ENCODE measurements around the gene POFUT2.

The POFUT2 gene

GRCh38 chr21:45287438-45288391, at the start of gene POFUT2:
POFUT2 (minus strand) TSS chr21:45287895; CDS start chr21:45287871, 24 bp downstream.
- peak; percentile 100 for DNase-seq

DNA sequence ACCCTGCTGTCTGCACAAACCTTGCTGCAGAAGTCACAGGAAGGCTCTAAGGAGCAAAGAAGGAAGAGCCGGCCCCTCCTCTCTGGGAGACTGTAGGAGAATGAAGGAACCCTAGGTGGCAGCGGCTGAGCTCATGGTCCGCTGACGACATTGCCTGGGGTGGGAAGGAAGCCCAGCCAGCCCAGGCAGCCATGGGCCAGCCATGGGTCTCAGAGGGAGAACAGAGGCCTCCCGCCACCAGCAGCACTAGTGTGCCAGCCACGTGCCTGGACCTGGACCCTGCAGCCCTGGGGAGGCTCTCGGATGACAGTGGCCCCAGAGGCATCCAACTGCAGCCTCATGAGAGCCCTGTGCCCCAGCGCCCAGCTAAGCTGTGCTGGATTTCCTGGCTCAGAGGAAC, 49.2 kb upstream of the POFUT2 start:
- no peak for DNase-seq

DNA sequence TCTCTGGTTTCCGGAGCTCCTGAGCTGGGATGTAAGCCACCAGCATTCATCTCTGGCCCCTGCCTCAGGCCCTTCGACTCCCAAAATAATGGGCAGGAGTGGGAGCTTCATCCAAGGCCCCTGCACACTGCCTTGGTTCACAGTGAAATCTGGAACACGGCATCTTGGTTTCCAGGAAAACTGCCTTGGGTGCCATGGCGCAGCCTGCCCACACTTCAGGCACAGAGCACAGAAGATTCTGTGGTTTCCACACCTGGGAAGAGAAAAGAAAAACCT, 48.8 kb upstream of the POFUT2 start:
- no peak for DNase-seq

DNA sequence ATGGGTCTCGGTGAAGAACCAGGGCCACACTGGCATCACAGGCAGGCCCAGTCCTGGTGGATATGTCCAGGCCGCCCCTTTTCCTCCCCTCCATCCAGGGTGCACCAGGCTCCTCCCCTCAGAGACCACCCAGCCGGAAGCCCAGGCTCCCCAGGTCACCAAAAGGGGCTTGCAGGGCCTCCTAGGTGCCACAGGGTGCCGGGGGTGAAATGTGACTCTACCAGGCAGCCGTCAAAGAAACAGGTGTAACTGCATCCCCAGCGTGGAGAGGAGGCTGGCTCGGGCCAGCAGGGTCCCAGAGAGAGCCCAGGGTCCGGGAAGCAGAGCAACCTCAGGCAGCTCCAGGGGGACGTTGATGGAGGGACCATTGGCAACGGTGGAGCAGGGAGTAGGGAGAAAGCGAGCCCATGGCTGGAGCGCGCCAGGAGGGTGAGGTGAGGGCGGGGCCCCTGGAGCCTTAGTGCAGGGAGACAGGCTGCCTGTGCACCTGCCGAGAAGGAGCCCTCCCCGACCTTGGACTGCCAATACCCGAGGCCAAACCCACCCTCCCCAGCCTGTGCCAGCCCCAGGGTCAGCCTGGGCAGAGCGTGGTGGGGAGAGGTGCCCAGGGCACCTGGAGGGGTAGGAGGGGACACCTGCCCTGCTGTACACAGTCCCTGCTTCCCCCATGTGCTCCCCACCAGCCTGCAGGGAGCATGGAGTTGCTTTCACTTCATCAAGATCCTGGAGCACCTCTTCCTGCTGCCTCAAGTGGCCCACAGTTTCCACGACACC, 48.3 kb upstream of the POFUT2 start:
- DNase-seq: no peak

DNA sequence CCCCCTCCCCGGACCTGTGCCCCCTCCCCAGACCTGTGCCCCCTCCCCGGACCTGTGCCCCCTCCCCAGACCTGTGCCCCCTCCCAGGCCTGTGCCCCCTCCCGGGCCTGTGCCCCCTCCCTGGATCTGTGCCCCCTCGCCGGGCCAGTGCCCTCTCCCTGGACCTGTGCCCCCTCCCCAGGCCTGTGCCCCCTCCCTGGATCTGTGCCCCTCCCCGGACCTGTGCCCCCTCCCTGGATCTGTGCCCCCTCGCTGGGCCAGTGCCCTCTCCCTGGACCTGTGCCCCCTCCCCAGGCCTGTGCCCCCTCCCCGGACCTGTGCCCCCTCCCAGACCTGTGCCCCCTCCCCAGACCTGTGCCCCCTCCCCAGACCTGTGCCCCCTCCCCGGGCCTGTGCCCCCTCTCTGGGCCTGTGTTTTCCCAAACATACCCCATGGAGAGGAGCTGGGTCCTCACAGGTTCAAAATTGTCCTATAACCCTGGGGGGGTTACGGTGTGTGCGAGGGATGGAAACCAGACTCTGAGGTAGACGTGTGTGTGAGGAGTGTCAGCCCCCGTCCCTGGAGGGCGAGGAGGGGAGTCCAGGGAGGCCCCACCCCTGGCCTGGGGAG, 47.6 kb upstream of the POFUT2 start:
- no peak for DNase-seq

- DNase-seq: no peak
Measured at GRCh38 chr21:45334591-45335081, 46.9 kb upstream of the POFUT2 start.

DNA sequence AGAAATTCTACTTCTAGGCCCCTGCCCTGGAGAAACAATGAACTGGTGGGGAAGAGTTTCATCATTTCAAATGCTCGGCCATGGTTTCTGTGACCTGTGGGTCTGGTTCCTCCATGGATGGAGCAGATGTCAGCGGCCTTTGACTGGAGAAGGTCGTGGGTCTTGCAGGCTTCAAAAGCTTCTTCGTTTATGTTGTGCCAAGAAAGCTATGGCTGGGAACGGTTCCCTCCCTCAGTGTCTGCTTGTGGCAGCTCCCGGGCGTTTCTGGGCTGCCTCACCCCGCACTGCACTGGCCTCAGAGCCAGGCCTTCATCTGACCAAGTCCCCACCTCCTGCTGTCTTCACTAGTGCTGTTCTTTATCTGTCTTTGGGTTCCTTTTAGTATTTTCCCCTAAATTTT, 46.4 kb upstream of the POFUT2 start:
- no peak for DNase-seq

DNA sequence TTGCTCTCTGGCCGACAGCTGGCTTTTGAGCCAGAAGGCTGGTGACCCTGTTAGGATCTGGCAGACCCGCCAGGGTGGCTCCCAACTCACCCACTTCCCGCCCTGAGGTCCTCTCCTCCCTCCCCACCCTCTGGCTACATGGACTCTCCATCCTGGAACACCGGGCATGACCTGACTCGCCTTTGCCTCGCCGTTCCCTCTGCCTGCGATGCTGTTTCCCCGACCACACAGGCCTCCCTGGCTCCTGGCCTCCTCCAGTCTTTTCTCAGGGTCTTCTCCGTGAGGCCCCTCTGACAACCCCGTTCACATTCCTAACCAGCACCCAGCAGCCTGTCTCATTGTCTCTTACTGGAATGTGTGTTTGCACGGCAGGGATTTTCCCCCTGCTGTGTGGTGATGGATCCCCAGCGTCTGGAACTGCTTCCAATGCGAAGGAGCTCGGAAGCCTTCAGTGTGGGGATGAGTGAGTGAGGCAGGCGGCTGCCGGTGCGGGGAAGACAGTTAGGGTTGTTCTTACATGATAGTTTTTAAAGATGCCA, 46.0 kb upstream of the POFUT2 start:
- DNase-seq: no peak

DNA sequence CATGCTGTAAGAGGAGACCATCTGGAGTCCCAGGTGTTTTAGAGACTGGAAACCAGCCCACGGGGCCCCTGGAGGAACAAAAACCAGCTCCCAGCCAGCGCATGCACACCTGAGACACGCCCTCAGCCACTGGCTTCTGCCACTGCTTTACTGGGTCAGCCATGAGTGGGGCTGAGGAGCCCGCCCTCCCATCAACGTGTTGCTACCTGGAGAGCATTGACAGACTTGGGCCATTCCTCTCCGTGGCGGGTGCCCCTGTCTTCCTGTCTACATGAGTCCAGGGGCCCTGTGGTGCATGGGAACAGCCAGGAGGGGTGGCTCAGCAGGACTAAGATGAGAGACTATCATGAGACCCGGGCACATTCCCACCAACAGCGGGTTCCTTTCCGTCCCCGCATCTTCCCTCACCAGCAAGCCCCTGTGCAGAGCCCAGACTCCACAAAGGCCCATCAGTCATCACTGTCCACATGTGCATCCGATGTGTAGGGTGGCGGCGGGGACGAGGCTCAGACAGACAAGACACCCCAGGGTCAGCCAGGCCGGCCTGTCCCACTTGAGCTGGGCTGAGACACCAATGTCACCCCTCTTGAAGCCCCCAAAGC, 45.4 kb upstream of the POFUT2 start:
- no peak for DNase-seq

DNA sequence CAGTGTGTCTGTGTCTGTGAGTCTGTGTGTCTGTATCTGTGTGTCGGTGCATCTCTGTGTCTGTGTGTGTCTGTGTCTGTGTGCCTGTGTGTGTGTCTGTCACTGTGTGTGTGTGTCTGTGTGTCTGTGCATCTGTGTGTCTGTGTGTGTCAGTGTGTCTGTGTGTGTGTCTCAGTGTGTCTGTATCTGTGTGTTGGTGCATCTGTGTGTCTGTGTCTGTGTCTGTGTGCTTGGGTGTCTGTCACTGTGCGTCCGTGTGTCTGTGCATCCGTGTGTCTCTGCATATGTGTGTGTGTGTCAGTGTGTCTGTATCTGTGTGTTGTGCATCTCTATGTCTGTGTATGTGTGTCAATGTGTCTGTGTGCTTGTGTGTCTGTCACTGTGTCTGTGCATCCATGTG, 44.7 kb upstream of the POFUT2 start:
- DNase-seq: no peak

DNA sequence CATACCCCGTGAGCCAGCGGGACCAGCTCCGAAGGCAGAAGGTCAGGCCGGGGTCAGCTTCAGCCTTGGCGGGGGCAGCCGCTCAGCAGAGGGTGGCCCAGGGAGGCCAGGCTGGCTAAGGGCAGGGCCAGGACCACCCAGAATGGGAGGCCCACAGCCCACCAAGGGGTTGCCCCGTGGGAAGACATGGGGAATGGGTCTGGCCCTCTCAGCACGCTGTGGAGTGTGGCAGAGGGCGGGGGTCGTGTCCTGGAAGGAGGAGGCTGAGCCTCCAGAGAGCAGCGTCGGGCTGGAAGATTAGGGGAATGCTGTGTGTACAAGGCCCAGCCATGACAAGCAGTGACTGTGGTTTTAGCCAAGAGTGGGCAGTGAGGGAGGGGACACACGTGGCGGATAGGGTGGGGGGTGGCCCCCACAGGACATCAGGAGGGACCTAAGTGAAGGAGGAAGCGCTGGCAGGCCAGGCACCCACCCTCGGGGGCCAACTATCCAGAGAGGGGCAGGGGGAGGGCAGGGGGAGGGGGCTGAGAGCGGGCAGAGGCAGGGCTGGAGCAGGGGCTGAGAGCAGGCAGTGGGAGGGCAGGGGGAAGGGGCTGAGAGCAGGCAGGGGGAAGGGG, 43.9 kb upstream of the POFUT2 start:
- no peak for DNase-seq

- no peak for DNase-seq
Measured at GRCh38 chr21:45330851-45331261, 43.2 kb upstream of the POFUT2 start.

DNA sequence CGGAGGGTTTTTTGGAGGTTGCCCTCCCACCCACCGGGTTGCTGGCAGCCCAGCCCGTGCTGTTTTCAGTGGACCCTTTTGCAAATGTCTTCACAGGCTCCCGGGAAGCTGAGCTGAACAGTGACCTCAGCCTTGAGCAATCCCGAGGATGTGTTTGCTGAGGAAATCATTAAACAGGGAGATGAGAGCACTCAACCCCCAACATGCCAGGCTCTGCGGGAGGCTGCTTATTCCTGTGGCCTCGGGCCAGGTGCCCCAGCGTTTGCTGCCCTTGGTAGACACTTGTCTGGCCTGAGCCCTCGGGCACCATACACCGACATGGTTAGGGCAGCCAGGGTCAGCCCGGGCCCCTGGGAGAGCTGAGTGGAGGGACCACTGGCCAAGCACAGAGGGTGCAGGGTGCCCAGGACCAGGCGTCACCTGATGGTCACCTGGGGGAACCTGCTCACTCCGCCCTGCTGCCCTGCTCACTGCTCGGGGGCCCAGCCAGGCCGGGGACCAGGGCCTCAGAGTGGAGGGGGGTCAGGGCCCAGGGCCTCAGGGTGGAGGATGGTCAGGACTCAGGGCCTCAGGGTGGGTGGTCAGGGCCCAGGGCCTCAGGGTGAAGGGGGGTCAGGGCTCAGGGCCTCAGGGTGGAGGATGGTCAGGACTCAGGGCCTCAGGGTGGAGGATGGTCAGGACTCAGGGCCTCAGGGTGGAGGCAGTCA, 42.5 kb upstream of the POFUT2 start:
- DNase-seq: no peak

DNA sequence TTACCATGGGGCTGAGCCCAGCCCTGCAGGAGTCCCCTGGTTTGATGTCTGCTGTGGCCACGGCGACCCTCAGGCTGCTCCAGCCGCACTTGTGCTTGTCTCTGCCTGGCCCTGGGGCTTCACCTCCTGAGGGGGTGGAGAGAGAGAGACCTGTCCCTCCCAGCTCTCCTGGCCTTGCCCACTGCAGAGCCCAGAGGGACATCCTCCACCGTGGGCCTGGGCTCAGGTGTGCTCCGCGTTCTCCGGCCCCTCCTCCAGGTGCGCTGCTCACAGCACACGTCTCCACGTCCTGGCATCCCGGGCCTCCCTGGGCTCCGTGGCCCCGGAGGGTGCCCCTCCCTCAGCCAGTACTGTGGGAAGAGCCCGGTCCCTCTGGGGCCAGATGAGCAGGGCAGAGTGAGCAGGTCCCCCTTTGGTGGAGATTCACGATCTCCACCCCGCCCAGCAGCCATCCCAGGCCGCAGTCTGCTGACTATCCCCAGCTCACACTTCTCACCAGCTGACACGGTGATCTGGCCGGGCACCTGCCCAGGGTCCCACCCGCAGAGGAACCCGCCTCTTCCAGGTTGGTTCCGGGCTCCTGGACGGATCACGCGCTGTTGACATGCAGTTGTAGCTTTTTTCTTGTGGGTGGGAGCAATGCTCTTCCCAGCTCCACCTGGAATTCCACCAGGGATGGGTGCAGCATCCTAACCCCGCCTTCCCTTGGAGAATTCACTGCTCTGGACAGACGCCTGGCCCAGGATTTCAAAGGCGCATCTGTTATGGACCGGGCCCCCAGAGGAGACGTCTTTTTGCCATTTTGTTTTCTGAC, 41.8 kb upstream of the POFUT2 start:
- DNase-seq: no peak

GRCh38 chr21:45328198-45329091, 40.8 kb upstream of the POFUT2 start:
- DNase-seq: no peak

GRCh38 chr21:45327441-45328197, 39.9 kb upstream of the POFUT2 start:
- DNase-seq: no peak

GRCh38 chr21:45326891-45327440, 39.3 kb upstream of the POFUT2 start:
- no peak for DNase-seq

GRCh38 chr21:45326169-45326851, 38.6 kb upstream of the POFUT2 start:
- DNase-seq: no peak

All from activated CD8-positive, alpha-beta memory T cell treated with anti-CD3 and anti-CD28 coated beads, Interleukin-2, amount 50 U/mL, for 48 hours (primary cell).